Tibial artery (tissue), 4 donors: Measurements from ENCODE around the gene PDHA1.

Source experiments
- DNase-seq, 2 donors: peaks; one replicate each; pipeline ENCODE4 v3.0.0-alpha.2; 2019
- H3K27ac ChIP-seq, 2 donors: fragments of 200-600 bp; sonication (generic) in 1 of 2; 1 replicate in 1 of 2; 2 replicates in 1 of 2; pipeline ENCODE4 v1.5.1; 2018 to 2019; ENCODE audit warnings: mild to moderate bottlenecking in 1 of 2
- H3K27me3 ChIP-seq, 2 donors: fragments of 200-600 bp; sonication (generic) in 1 of 2; one replicate each; pipeline versions ENCODE4 v1.5.1 to v1.6.0; 2016 to 2019
- H3K36me3 ChIP-seq, 3 donors: fragments of 200-600 bp; sonication (generic) in 2 of 3; one replicate each; pipeline ENCODE4 v1.5.1; 2016 to 2019; ENCODE audit warnings: mild to moderate bottlenecking in 2 of 3
- H3K4me1 ChIP-seq, 4 donors: fragments of 200-600 bp; sonication (generic) in 2 of 4; 1 replicate in 3 of 4; 2 replicates in 1 of 4; pipeline ENCODE4 v1.5.1; 2016 to 2019
- H3K4me3 ChIP-seq, 2 donors: fragments of 200-600 bp; sonication (generic) in 1 of 2; 1 replicate in 1 of 2; 2 replicates in 1 of 2; pipeline ENCODE4 v1.5.1; 2018 to 2019; ENCODE audit warnings: mild to moderate bottlenecking in 2 of 2
- H3K9me3 ChIP-seq, 3 donors: fragments of 200-600 bp; sonication (generic) in 1 of 3; one replicate each; pipeline ENCODE4 v1.5.1; 2016 to 2019
- intact Hi-C: fragments of 100-400 bp; cut with DNase I; formaldehyde crosslinking; loops from one replicate; pipeline ENCODE4 v1.15.0; 2023; ENCODE audit warnings: low total_unique reads
- TF ChIP-seq, protein P1 (sequence below), 2 experiments: fragments of 200-600 bp in 1 of 2; fragments of 450-650 bp in 1 of 2; IDR thresholded peaks; one replicate each; pipeline ENCODE4 v1.5.1; 2017 to 2019; ENCODE audit warnings: antibody characterized with exemption in 2 of 2, mild to moderate bottlenecking in 1 of 2, moderate library complexity in 1 of 2

Gene PDHA1

DNA sequence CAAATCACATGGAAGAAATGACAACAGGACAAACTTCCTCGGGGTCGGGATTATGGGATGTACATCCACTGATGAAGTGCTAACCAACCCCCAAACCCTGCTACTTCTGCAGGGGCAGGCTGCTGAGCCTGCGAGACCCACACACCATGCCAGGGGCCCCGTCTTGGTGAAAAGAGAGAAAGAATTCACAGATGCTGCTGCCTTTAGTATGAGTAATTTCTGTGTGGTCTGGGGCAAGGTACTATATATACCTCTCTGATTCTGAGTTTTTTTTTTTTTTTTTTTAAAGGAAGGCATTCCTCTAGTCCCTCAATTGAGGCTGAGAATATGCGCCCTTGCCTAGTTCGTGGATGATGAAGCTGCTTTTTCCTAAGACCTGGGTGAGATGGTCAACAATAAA lies 24.8 kb downstream of the PDHA1 start:
- intact Hi-C loops, result no loop called here
- TF ChIP-seq, protein P1, sequence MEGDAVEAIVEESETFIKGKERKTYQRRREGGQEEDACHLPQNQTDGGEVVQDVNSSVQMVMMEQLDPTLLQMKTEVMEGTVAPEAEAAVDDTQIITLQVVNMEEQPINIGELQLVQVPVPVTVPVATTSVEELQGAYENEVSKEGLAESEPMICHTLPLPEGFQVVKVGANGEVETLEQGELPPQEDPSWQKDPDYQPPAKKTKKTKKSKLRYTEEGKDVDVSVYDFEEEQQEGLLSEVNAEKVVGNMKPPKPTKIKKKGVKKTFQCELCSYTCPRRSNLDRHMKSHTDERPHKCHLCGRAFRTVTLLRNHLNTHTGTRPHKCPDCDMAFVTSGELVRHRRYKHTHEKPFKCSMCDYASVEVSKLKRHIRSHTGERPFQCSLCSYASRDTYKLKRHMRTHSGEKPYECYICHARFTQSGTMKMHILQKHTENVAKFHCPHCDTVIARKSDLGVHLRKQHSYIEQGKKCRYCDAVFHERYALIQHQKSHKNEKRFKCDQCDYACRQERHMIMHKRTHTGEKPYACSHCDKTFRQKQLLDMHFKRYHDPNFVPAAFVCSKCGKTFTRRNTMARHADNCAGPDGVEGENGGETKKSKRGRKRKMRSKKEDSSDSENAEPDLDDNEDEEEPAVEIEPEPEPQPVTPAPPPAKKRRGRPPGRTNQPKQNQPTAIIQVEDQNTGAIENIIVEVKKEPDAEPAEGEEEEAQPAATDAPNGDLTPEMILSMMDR (IDR thresholded peaks at IDR 0.05), result no peak
- no peaks in the 10 kb centered on the region for H3K9me3 ChIP-seq

DNA sequence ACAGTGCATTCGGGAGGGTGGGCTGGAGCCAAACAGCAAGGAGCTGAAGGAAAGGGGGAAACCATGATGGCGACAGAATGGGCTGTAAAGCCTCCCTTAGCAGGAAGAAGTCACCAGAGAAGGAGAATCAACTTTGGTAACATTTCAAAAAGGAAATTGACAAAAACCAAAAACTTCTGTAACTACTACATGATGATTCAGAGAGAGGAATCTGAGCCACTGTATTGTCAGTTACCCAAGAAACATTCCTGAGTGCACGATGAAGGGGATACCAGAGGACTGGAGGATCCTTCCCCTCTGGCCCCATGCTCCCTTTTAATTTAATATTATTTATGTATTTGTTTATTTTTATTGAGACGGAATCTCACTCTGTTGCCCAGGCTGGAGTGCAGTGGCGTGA lies 26.3 kb downstream of the PDHA1 start:
- no peaks in the 10 kb centered on the region for H3K27me3 ChIP-seq
- peaks cover 0 to 6% (median 0%) of the 10 kb centered on the region in 4 donors for H3K4me1 ChIP-seq
- intact Hi-C loops, result no loop called here
- TF ChIP-seq, protein P1 (IDR thresholded peaks at IDR 0.05), result no peak
- DNase-seq, result no peak
- no peaks in the 10 kb centered on the region for H3K9me3 ChIP-seq
- no peak overlapping the region for H3K4me3 ChIP-seq
- H3K27ac ChIP-seq, result no peak overlapping the region
- no peaks in the 10 kb centered on the region for H3K36me3 ChIP-seq

More for the DNA sequence above, 24.8 kb downstream of the PDHA1 start:
- no peak overlapping the region for H3K27ac ChIP-seq
- no peaks in the 10 kb centered on the region for H3K27me3 ChIP-seq
- no peak for DNase-seq
- peaks cover 0 to 6% (median 0%) of the 10 kb centered on the region in 4 donors for H3K4me1 ChIP-seq
- peaks cover 0 to 3% (median 0%) of the 10 kb centered on the region in 3 donors for H3K36me3 ChIP-seq
- no peak overlapping the region for H3K4me3 ChIP-seq

DNA sequence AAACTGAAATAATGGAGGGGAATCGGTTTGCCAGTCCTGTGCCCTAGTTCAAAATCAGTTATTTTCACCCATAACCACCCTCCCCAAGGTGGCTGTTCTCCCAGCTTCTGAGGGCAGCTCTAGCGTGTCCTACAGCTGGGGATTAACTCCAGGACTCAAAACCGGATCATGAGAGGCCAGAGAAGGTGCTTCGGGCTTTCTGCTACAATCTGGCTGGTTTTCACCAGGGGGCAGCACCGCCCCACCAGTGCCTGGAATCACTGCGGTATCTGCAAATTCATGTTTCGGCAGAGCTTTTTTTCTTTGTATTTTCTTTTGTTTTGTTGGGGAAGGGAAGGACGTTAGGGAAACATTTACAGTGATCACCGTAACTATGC lies 28.4 kb downstream of the PDHA1 start:
- H3K4me3 ChIP-seq, result peak overlapping the region; percentile 36 to 50
- H3K27me3 ChIP-seq, result no peaks in the 10 kb centered on the region
- intact Hi-C loops, result no loop called here
- H3K4me1 ChIP-seq, result peaks cover 0 to 6% (median 0%) of the 10 kb centered on the region in 4 donors
- TF ChIP-seq, protein P1 (IDR thresholded peaks at IDR 0.05), result peak; percentile 41 to 57
- H3K36me3 ChIP-seq, result no peaks in the 10 kb centered on the region
- H3K9me3 ChIP-seq, result no peaks in the 10 kb centered on the region
- DNase-seq, result peak; percentile 45 to 70
- H3K27ac ChIP-seq, result no peak overlapping the region

DNA sequence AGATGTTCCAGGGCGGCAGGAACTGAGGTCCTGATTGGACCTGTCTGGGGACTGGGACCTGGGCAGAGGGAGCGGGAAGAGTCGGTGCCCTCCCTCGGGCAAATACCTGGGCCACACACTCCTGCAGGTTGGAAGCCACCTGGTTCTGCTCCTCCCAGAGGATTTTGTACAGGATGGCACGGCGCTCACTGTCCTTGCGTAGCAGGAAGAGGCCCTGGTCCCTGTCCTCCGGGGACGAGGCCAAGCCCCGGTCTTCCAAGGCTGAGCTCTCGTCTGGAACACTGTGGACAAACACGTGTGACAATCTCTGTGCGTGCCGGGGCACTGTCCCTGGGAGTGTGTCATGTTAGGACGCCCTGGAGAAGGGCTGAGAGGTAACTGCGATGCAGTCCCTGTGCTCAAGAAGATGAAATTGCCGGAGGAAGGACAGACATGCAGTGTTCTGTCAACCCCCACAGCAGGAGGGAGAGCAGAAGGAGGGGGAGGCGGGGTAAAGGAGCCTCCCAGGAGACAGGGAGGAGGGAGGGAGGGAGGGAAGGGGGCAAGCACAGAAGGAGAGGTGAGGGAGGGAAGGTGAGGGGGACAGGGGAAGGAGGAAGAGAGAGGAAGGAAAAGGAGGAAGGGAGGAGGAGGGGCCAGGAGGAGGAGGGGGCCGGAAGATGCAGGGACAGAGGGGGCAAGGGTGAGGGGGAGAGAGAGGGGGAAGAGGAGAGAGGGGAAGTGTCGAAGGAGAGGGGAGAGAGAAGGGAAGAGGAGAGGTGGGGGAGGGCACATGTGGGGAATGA lies 29.0 kb downstream of the PDHA1 start:
- no peak overlapping the region for H3K27ac ChIP-seq
- H3K27me3 ChIP-seq, result no peaks in the 10 kb centered on the region
- H3K4me1 ChIP-seq, result peaks cover 0 to 6% (median 0%) of the 10 kb centered on the region in 4 donors
- H3K36me3 ChIP-seq, result no peaks in the 10 kb centered on the region
- H3K4me3 ChIP-seq, result peak overlapping the region; percentile 36 to 50
- TF ChIP-seq, protein P1 (IDR thresholded peaks at IDR 0.05), result no peak
- DNase-seq, result no peak
- no peaks in the 10 kb centered on the region for H3K9me3 ChIP-seq
- intact Hi-C loops, result no loop called here

DNA sequence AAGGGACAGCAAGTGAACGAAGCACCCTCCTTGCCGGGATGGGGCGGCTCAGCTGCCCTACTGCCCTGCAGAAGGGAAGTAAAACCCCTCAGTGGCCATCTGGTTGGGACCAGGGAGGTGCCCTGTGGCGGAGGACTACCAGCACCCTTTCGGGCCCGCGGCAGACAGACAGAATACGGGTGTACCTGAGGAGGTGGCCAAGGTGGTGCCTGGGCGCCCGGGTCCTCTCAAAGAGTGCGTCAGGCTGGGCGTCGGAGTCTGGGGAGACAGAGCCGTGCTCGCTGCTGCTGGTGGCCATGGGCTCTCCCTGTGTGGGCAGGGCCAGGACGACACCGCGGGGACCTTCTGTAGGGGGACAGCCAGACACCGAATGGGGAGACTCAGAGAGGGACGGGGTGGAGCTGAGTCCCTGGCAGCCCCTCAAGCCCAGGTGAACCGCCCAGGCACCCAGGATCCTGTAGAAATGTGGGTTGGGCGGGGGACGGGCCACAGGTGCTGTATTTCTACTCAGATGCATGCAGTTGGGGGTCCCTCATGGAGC lies 29.7 kb downstream of the PDHA1 start:
- no peaks in the 10 kb centered on the region for H3K9me3 ChIP-seq
- no peaks in the 10 kb centered on the region for H3K27me3 ChIP-seq
- DNase-seq, result no peak
- H3K4me3 ChIP-seq, result no peak overlapping the region
- TF ChIP-seq, protein P1 (IDR thresholded peaks at IDR 0.05), result no peak
- intact Hi-C loops, result no loop called here
- H3K36me3 ChIP-seq, result no peaks in the 10 kb centered on the region
- H3K27ac ChIP-seq, result no peak overlapping the region
- H3K4me1 ChIP-seq, result peaks cover 0 to 6% (median 0%) of the 10 kb centered on the region in 4 donors
